H1 (cell line): ENCODE data around the gene IL6R. TPM values are rescaled to one million over a fixed set of nuclear protein-coding genes. Genes with fewer than 3 reads are reported as not detected.

Experiments used
- ASH2L ChIP-seq: fragments of 200-600, 300-600 bp; sonication (generic); IDR thresholded peaks from one replicate; pipeline ENCODE4 v1.7.1; 2017; ENCODE audit warnings: low read length
- BACH1 ChIP-seq: IDR thresholded peaks from 2 replicates; pipeline ENCODE4 v1.6.1; 2012; ENCODE audit warnings: low read length, improper control_type of control experiment
- CHD1 ChIP-seq: IDR thresholded peaks from 2 replicates; pipeline ENCODE4 v1.6.1; 2012; ENCODE audit warnings: low read depth, low read length, improper control_type of control experiment
- CHD7 ChIP-seq: fragments of 300-600 bp; sonication (generic); IDR thresholded peaks from 2 replicates; pipeline ENCODE4 v1.7.1; 2012; ENCODE audit warnings: low read length, moderate library complexity, mild to moderate bottlenecking, inconsistent platforms; ENCODE audit not compliant: insufficient replicate concordance
- CTBP2 ChIP-seq: IDR thresholded peaks from 2 replicates; pipeline ENCODE4 v1.7.0; 2011; ENCODE audit warnings: borderline replicate concordance, mild to moderate bottlenecking, moderate library complexity, mixed read lengths, low read length; ENCODE audit not compliant: insufficient read depth, insufficient read length
- EGR1 ChIP-seq: IDR thresholded peaks from 2 replicates; pipeline ENCODE4 v1.6.1; 2011; ENCODE audit warnings: low read depth, low read length, borderline replicate concordance
- MAX ChIP-seq: IDR thresholded peaks from 2 replicates; pipeline ENCODE4 v1.6.1; 2012; ENCODE audit warnings: inconsistent platforms
- RBBP5 ChIP-seq: IDR thresholded peaks from 2 replicates; pipeline ENCODE4 v1.7.1; 2012; ENCODE audit warnings: low read depth, mild to moderate bottlenecking, inconsistent platforms, low read length, moderate library complexity, borderline replicate concordance
- SIN3A ChIP-seq, 2 experiments: IDR thresholded peaks in 1 of 2; conservative IDR thresholded peaks in 1 of 2; 2 replicates each; pipeline ENCODE4 v1.6.1; 2011 to 2012; ENCODE audit warnings: low read length in 2 of 2, improper control_type of control experiment in 1 of 2, low read depth in 1 of 2, mild to moderate bottlenecking in 1 of 2
- YY1 ChIP-seq: IDR thresholded peaks from 2 replicates; pipeline ENCODE4 v1.6.1; 2011; ENCODE audit warnings: low read depth, mild to moderate bottlenecking, low read length
- polyA plus RNA-seq, 7 experiments: library from polyadenylated mRNA; depleted of rRNA in 3 of 7; stranded (reverse) in 5 of 7; unstranded in 2 of 7; fragments of >200 nt in 5 of 7; fragments of 200-250 nt in 2 of 7; gene quantifications; 1 replicate in 5 of 7; 2 replicates in 1 of 7; 4 replicates in 1 of 7; pipeline versions ENCODE4 v1.2.1 to v1.2.3, GENCODE V29; 2011 to 2013; ENCODE audit warnings: missing spikeins in 2 of 7, mixed read lengths in 2 of 7
- total RNA-seq: library from RNA; stranded (reverse); fragmentation: NEBNext Ultra II Directional; extraction: Animal tissue kit (Norgen Biotek cat#: 25700); gene quantifications from 2 replicates; pipeline ENCODE4 v1.2.1, GENCODE V29; 2021

The IL6R gene
- total and polyA plus RNA-seq, 2 of the 8 experiments (the other 6 are each of a cell fraction or from before 2014, with no cell fraction given), result 2.3 to 3.0 TPM

- TF ChIP-seq CHD7, result no peak
- no peak for TF ChIP-seq BACH1
- no peak for TF ChIP-seq RBBP5
- no peak for TF ChIP-seq MAX
- no peak for TF ChIP-seq YY1
- no peak for TF ChIP-seq CTBP2
- TF ChIP-seq SIN3A (conservative IDR thresholded peaks at IDR 0.05 in 1 of 2, IDR thresholded peaks at IDR 0.05 in 1 of 2; ENCODE audit: low read depth in 1 of 2, low read length in 2 of 2), result no peak
- TF ChIP-seq ASH2L, result no peak
- no peak for TF ChIP-seq CHD1
- TF ChIP-seq EGR1, result no peak
Measured at GRCh38 chr1:154466921-154467417, 61.8 kb downstream of the IL6R start (continued).
